ENCODE data around the gene NR4A3.

Gene NR4A3

GRCh38 chr9:99813739-99814138, 7.9 kb upstream of the NR4A3 start:
- no peak for DNase-seq (ENCODE audit: low read depth in 3 of 3, low spot score in 1 of 3)

GRCh38 chr9:99814359-99814758, 7.3 kb upstream of the NR4A3 start:
- no peak for DNase-seq (ENCODE audit: low read depth in 3 of 3, low spot score in 1 of 3)

- DNase-seq (ENCODE audit: low read depth in 3 of 3, low spot score in 1 of 3): no peak
Observed at GRCh38 chr9:99816392-99816791, 5.3 kb upstream of the NR4A3 start.

- no peak for DNase-seq (ENCODE audit: low read depth in 3 of 3, low spot score in 1 of 3)
Observed at GRCh38 chr9:99818500-99818899, 3.2 kb upstream of the NR4A3 start.

GRCh38 chr9:99819123-99819855, 2.4 kb upstream of the NR4A3 start:
- peak; percentile 70 to 91 (median 89) for DNase-seq (ENCODE audit: low read depth in 3 of 3, low spot score in 1 of 3)

GRCh38 chr9:99819856-99820684, 1.6 kb upstream of the NR4A3 start:
- peak; percentile 71 to 83 (median 76) for DNase-seq (ENCODE audit: low read depth in 3 of 3, low spot score in 1 of 3)

- DNase-seq (ENCODE audit: low read depth in 3 of 3, low spot score in 1 of 3): no peak
Observed at GRCh38 chr9:99820685-99821395, 845 bp upstream of the NR4A3 start.

GRCh38 chr9:99822109-99822805, 572 bp downstream of the NR4A3 start:
- DNase-seq (ENCODE audit: low read depth in 3 of 3, low spot score in 1 of 3): peak in 1 of 3 donors; percentile 30

GRCh38 chr9:99822806-99823591, 1.3 kb downstream of the NR4A3 start:
- DNase-seq (ENCODE audit: low read depth in 3 of 3, low spot score in 1 of 3): no peak

- peak in 2 of 3 donors; percentile 48 to 73 for DNase-seq (ENCODE audit: low read depth in 3 of 3, low spot score in 1 of 3)
Observed at GRCh38 chr9:99823681-99824377, 2.1 kb downstream of the NR4A3 start.

GRCh38 chr9:99824378-99825171, 2.9 kb downstream of the NR4A3 start:
- DNase-seq (ENCODE audit: low read depth in 3 of 3, low spot score in 1 of 3): peak in 1 of 3 donors; percentile 54

- DNase-seq (ENCODE audit: low read depth in 3 of 3, low spot score in 1 of 3): no peak
Observed at GRCh38 chr9:99825172-99826046, 3.7 kb downstream of the NR4A3 start.

GRCh38 chr9:99826579-99826978, 4.9 kb downstream of the NR4A3 start:
- no peak for DNase-seq (ENCODE audit: low read depth in 3 of 3, low spot score in 1 of 3)

- no peak for DNase-seq (ENCODE audit: low read depth in 3 of 3, low spot score in 1 of 3)
Observed at GRCh38 chr9:99827244-99827643, 5.6 kb downstream of the NR4A3 start.

- DNase-seq (ENCODE audit: low read depth in 3 of 3, low spot score in 1 of 3): no peak
Observed at GRCh38 chr9:99828054-99828416, 6.3 kb downstream of the NR4A3 start.

- DNase-seq (ENCODE audit: low read depth in 3 of 3, low spot score in 1 of 3): no peak
Observed at GRCh38 chr9:99828417-99829176, 6.9 kb downstream of the NR4A3 start.

- DNase-seq (ENCODE audit: low read depth in 3 of 3, low spot score in 1 of 3): no peak
Observed at GRCh38 chr9:99831857-99832557, 10.3 kb downstream of the NR4A3 start.

All from stimulated activated CD4-positive, alpha-beta T cell treated with anti-CD3 and anti-CD28 coated beads, TNF-alpha, amount 100 ng/mL, for 1 hour (primary cell).